Activated CD4-positive, alpha-beta T cell treated with anti-CD3 and anti-CD28 coated beads, Interleukin-2, Interleukin-4, amounts not matched to agents 100 ng/mL and 50 ng/mL, durations not matched to agents 16 hours and 8 hours (primary cell): ENCODE data around the gene NKX1-2.

Experiments
- DNase-seq: peaks from one replicate; pipeline ENCODE4 v3.0.0-alpha.2; 2020; ENCODE audit warnings: low spot score

Gene NKX1-2

DNA sequence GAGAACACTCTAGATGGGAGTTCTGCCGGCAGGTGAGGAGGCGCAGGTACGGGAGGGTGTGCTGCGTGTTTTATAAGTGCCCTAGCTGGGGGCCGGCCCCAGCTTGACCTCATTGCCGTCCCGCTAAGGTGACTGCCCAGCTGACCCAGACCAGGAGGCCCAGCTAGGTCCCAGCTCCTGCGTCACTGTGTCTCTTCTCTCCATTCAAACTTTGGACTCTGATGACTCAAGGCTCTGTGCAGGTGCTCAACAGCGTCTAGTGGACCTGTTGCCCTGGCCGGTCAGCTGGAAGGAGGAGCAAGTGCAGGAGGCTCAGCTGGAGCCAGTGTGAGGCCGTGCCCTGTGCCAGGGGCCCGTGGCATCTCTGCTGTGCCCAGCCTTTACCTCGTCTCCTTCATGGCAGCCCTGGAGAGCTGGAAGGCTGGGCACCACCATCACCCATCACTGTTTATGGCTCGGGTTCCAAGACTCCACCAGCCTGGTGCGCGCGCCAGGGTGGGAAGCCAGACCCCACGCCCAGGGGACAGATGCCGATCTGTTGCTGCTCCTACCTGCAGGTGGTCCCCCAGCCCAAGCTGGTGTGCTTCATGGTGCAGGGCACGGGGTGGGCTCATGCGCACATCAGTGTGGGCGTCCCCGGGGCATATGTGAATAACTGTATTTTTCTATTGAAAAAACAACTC lies 26.3 kb upstream of the NKX1-2 start:
- no peak for DNase-seq

DNA sequence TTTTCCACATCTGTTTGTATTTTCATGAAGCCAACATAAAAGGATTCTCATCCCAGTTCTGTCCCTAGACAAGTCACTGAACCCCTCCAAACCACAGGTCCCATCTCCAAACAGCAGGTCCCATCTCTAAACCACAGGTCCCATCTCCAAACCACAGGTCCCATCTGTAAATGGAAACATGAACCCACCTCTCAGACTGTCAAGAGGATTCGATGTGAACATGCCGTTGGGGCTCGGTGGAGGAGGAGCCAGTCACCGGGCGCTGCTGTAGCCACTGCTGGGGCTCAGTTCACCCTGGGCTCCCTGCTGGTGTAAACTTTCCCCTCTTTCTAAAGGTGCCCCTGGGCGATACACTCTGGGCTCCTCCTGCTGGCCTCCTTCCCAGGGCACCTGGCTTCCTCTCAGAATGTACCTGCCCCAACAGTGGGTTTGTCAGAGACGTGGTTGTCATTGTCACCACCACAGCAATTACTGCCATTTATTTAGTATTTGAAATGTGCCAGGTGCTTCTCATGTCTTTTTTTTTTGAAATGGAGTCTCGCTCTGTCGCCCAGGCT lies 24.8 kb upstream of the NKX1-2 start:
- no peak for DNase-seq

DNA sequence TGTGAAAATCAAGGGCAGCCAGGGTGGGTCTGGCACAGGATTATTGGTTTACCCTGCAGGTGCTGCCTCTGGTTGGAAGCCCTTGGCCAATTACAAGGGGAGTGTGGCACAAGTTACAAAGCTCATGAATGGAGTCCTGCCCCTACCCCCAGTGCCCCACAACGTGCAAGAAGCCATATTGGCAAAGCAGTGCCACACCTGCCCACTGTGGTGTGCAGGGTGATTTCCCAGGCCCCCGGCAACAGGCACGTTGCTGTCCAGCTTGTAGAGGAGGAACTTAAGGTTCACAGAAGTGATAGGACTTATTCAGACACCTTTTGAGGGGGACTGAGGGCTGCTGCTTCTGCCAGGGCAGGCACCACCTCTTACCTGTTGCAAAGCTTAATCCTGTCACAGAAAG lies 23.2 kb upstream of the NKX1-2 start:
- no peak for DNase-seq

DNA sequence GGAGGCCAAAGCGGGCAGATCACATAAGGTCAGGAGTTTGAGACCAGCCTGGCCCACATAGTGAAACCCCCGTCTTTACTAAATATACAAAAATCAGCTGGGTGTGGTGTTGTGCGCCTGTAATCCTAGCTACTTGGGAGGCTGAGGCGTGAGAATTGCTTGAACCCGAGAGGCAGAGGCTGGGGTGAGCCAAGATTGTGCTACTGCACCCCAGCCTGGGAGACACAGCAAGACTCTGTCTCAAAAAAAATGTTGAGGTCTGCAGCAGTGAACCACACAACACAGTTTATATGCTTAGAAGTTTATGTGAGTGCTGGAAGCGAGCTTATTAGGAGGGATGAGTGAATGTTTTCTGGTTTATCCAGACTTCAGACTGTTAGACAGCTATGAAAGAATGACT lies 22.2 kb upstream of the NKX1-2 start:
- no peak for DNase-seq

DNA sequence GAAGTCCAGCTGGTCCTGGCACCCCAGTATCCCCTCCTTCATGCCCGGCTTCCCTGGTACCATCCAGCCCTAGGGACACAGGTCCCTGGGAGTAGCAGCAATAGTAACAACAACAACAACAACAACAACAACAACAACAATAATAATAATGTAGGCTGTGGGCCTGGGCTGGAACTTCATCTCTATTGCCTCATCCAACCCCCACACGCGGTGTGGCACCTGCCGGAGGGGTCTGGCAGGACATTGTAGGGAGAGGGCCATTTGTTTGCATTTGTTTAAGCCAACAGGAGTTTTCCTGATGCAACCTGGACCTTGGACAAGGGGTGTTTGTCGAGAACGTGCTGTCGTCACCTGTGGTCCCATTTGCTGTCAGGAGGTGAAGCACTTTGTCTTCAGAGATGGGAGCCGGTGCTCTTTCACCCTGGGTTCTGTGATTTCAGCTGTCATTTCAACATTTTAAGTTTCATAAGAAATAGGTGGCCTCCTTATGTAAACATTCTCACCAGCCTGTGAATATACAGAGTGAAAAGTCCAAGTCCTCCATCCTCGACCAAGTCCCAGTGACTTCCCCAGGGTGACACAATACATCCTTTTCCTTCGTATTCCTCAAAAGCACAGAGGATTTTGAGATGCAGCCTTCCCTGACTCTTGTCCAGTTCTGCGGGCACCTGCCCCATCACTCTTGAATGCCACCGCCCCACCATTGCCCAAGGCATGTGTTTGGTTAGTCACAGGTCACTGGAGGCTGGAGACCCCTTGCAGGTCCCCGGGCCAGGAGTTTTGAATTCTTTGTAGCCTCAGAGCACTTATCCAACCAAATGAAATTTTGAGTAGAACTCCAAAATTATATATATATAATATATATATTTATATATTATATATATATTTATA lies 21.0 kb upstream of the NKX1-2 start:
- no peak for DNase-seq

DNA sequence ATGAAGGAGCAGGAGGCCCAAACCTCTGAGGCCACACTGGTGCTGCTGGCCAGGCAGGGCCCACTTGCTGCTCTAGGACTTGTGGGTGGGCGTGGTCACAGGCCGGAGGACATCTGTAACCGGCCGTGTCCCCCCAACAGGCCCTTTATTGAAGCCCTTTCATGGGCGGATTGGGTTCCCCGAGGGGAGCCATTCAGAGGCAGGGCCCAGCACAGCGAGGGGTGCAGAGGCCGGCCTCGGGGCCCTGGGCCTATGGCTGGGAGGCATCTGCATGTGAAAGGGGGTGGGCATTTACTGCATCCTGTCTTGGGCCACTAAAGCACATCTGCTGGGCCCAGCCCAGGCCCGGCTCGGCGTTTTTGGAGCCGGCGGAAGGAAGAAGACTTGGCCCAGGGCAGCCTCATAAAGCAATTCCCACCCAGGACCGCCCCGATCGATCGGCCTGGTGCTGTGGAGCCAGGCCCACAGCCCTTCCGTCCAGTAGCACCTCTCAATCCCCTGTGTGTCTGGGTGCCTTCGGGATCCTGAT lies 20.2 kb upstream of the NKX1-2 start:
- DNase-seq: no peak

DNA sequence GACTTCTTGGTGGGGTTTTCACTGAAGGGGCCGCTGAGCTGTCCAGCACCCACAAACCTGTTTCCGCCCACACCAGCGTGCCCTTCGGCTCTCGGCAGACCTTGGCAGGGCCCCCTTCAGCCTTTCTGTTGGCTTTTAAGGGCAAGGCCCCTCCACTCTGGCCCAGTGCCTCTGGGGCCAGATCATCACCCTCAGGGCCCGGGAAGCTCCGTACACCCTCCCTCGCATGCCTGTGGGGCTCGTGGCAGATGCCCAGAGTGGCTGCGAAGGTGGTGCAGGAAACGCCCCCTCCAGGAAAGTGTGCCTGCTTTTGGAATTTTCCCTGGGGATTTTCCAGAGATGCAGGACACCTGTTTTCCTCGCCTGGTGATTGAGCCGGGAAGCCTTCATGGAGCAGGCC lies 18.8 kb upstream of the NKX1-2 start:
- DNase-seq: no peak

DNA sequence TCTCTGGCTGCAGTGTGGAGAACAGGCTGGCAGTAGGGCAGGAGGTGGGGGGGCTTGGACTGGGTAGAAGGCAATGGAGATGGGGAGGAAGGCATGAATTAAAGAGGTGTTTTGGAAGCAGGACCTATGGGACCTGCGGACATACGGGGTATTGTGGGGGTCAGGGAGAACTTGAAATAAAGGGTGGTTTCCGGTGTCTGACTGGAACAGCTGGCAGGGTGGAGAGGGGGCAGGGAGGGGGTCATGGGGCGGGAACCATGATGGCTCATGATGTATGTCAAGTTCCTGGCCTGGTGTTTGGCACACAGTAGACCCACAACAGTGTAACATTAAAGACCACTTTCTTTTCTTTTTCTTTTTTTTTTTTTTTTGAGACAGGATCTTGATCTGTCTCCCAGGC lies 17.3 kb upstream of the NKX1-2 start:
- no peak for DNase-seq

DNA sequence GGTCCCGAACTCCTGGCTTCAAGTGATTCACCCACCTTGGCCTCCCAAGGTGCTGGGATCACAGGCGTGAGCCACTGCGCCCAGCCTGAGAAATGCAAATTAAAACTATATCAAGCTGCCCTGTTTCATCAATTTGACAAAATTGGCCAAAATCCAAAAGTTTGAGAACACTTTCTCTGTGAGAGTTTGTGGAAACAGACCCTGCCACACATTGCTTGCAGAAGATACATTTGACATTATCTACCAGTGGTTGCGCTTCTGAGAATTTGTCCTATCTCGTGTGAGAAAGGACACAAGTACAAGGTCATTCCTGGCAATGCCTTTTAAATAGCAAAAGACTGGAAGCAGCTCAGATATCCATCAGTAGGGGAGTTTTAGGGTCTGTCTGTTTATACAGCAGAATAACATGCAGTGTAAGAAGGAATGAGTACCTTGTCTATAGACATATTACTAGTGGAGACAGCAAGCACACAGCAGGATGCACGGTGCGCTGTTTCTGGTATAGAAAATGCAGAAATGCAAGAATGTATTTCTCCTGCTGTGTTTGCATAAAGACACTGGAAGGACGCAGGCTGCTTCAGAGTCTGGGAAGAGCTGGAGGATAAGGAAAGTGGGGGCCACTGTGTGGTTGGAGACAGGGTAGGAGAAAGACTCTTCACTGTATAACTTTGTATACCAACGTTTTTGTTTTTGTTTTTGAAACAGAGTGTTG lies 16.1 kb upstream of the NKX1-2 start:
- no peak for DNase-seq

DNA sequence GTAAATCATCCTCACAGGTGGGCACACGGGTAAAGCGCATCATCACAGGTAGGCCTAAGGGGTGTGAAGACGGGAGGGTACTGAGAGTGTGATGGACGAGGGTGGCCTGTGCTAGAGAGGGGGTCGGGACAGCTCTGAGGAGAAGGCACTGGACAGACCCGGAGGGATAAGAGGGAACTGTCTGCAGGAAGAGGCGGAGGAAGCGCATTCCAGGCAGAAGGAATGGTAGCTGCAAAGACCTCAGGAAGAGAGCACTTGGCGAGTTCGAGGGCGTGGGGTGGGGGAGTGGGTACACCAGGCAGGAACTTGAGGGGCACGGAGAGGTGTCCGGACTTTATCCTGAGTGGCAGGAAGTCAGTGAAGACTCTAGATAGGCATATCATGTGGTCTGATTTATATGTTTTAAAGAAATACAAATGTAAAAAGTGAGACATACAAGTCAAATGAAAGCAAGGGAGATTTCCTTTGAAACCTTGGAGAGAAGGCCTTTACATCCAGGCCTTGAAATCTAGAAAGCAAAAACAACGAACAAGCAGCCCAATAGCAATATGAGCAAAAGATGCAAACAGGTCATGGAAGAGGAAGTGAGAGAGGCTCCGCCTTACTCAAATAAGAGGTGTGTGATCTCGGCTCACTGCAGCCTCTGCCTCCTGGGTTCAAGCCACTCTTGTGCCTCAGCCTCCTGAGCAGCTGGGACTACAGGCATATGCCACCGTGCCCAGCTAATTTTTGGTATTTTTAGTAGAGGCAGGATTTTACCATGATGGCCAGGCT lies 15.4 kb upstream of the NKX1-2 start:
- DNase-seq: no peak

DNA sequence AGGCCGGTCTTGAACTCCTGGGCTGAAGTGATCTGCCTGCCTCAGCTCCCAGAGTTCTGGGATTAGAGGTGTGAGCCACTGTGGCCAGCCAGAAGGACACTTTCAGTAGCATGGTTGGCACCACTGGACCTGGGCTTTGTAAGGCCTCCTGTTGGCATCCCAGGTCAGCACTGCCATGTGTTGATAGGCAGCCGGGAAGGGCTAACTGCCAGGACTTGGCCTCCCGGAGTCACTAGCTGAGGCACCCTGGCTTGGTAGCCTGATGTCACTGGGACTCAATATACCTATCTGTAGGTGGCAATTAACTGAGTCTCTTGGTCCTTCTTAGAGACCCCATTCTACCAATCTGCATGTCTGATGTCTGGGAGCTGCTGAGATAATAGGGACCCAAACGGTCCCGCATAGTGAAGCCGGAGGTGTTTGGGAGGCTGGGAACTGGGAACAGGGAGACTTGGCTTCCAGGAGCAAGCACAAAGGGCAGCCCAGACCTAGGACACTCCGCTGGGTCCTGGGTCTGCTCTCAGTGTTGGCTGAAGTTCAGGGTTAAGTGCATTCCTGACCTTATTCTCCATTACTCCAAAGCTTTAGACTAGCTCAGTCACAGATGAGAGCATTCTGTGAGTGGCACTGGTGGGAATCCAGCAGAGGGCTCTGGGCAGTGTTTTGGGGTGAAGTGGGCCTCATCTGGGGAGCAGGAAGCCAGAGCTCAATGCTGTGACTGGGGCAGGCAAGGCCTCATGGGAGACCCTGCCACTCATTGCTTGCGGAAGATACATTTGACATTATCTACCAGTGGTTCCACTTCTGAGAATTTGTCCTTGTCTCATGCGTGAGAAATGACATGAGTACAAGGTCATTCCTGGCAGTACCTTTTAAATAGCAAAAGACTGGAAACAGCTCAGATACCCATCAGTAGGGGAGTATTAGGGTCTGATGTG lies 14.5 kb upstream of the NKX1-2 start:
- DNase-seq: no peak

DNA sequence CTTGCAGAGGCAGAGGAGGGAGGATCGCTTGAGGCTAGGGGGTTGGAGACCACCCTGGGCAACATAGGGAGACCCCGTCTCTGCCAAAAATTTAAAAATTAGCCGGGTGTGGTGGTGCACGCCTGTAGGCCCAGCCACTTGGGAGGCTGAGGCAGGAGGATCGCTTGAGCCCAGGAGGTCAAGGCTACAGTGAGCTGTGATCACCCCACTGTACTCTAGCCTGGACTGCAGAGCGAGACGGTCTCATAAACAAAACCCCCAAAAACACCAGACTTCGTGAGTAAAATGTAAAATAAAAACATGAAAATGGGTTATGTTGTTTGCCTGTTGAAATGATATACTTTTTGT lies 12.5 kb upstream of the NKX1-2 start:
- DNase-seq: no peak

DNA sequence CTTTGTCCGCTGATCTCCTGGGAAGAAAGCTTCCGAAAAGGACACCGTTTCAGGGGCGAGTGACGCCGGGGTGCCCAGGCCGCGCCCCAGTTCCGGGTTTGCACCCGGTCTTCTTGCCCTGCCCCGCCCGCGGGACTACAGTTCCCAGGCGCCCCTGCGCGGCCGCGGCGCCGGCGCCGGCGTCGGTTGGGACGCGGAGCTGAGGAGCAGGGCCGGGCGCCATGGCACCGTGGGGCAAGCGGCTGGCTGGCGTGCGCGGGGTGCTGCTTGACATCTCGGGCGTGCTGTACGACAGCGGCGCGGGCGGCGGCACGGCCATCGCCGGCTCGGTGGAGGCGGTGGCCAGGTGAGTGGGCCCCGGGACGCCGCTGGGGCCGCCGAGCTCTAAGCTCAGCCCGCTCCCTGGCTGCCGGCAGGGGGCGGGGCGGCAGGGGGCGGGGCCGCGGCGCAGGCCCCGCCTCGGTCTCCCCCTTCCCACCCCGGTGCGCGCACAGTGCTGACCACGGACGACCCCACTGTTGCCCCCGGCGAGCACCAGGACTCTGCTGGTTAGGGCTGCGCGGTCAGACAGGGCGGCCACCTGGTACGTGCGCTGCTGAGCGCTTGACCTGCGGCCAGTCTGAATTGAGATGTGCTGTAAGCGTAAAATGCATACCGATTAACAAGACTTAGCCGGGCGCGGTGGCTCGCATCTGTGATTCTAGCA lies 12.0 kb upstream of the NKX1-2 start, which contains the start of gene LHPP:
Gene LHPP, plus strand, starts transcription at position 182 of the 706 bp plus-strand sequence. Its CDS starts 40 bp downstream, at position 222.
- DNase-seq: peak; percentile 85

DNA sequence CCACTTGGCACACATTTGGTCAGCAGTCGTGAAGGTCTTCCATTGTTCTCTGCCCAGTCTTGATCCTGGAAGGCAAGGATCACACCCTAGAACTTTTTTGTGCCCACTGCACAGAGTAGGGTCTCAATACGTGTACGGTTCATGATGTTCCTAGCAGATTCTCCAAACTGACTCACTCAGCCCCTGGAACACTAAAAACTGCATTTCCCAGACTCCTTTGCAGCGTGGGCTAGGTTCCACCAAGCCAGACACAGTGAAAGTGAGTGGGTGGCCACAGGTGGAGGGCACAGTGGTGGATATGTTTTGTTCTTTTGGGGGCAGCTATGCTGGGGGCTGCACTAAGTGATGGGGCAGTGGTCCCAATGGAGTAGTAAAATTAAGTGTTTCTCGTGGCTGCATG lies 10.3 kb upstream of the NKX1-2 start:
- DNase-seq: no peak

DNA sequence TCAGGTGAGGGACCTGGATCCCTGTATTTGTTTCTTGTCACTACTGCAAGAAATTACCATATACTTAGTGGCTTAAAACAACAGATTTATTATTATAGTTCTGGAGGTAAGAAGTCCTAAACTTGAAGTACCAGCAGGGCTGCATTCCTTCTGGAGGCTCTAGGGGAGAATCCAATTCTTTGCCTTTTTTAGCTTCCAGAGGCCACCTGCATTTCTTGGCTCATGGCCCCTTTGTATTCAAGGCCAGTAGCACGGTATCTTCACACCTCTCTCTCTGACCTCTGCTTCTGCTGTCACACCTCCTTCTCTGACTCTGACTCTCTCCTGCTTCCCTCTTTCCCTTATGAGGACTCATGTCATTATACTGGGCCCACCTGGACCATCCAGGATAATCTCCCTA lies 9.6 kb upstream of the NKX1-2 start:
- no peak for DNase-seq

DNA sequence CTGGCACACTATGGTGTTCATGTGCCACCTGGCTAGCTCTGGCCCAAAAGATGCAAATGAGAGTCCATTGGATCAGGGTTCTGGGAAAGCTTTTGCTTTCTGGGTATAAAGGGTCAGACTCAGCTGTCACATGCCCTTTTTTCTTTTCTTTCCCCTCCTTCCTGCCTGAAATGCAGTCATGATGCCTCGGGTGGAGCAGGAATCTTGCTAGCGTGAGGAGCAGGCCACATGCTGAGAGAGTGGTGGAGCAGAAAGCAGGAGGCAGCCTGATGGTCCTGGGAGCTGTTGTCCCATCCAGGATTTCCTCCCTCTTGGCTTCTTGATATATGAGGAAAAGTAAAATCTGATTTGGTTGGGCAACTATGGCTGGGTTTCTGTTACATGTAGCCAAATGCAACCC lies 9.1 kb upstream of the NKX1-2 start:
- DNase-seq: no peak

DNA sequence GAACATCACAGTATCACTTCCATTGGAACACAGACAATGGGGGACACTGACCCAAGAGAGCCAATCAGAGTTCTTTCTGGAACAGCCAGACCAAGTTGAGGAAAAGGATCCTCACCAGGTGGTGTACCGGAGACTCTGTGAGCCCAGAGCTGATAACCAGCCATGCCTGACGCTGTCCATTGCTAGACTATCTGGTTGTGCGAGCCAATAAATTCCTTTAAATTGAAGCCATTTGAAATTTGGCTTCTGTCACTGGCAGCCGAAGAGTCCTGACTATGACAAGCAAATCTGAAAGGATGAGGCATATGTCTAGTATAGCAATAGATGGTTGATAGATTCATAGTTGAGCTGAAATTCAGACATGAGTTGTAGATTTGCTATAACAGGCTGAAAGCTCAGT lies 8.6 kb upstream of the NKX1-2 start:
- no peak for DNase-seq

DNA sequence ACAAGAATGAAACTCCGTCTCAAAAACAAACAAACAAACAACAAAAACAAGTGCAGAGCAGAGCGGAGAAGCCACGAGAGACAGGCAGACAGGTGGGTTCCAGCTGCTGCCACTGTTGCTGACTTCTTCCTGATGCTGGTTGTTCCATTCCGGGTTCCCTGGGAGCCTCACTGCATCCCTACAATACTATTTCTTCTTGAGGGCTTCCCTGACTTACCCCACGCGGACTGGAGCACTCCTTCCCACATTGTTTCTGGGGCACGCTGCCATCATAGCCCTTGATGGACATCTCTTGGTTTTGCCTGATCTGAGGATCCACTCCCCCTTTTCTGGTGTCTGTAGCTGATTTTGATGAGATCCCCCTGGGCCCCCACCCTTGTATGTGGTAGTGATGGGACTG lies 5.6 kb upstream of the NKX1-2 start:
- no peak for DNase-seq

DNA sequence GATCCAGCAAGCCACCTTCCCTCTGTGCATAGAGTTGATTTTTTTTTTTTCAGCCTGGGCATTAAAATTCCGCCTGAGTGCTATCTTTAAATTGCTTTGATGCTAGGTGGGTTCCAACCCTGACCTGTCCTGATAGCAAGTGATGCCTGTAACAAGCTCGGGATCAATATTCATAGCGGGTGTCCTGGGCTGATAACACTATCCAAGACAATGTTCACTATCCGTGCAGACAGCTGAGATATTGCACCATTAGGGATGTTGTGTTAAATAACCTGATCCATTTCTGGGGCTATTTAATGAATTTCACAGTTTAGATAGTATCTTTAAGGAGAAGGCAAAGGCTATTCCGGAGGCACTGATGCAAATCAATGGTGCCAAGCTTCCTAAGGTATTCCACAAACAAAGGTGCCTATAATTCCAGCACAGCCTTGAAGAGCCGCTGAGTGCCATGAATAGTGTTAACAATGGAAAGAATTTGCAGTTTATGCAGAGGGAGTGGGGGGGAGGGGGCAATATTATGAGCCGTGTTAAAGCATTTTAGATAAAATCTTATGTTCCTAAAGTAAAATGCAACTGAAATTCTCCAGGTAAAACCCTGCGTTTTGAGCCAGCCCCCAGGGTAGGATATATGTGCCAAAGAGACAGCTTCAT lies 4.2 kb upstream of the NKX1-2 start:
- no peak for DNase-seq
